Liver (tissue), 9 donors: ENCODE results near the gene CMTR2. TPM values are rescaled to one million over a fixed set of nuclear protein-coding genes. Genes with fewer than 3 reads are reported as not detected.

Experiments
- DNase-seq: peaks from one replicate; pipeline ENCODE4 v3.0.0-alpha.2; 2017; ENCODE audit warnings: low spot score
- H3K27ac ChIP-seq, 2 donors: one replicate each; pipeline ENCODE4 v1.7.0; 2013; ENCODE audit warnings: inconsistent platforms in 2 of 2, low read length in 2 of 2, control low read depth in 1 of 2, low read depth in 1 of 2, mild to moderate bottlenecking in 1 of 2
- H3K27me3 ChIP-seq, 4 donors: one replicate each; pipeline versions ENCODE4 v1.6.1 to v1.7.0; 2013; ENCODE audit warnings: low read length in 3 of 4, inconsistent platforms in 1 of 4, mild to moderate bottlenecking in 1 of 4, moderate library complexity in 1 of 4; ENCODE audit not compliant: control insufficient read depth in 4 of 4, insufficient read depth in 4 of 4
- H3K36me3 ChIP-seq, 4 donors: one replicate each; pipeline versions ENCODE4 v1.6.1 to v1.7.0; 2013; ENCODE audit warnings: low read length in 3 of 4, mild to moderate bottlenecking in 3 of 4, low read depth in 1 of 4, moderate library complexity in 1 of 4; ENCODE audit not compliant: control insufficient read depth in 4 of 4, insufficient read depth in 3 of 4
- H3K4me1 ChIP-seq, 4 donors: one replicate each; pipeline versions ENCODE4 v1.6.1 to v1.7.0; 2013; ENCODE audit warnings: low read length in 3 of 4, mild to moderate bottlenecking in 3 of 4, moderate library complexity in 1 of 4; ENCODE audit not compliant: control insufficient read depth in 4 of 4, insufficient read depth in 4 of 4
- H3K4me3 ChIP-seq, 3 donors: one replicate each; pipeline versions ENCODE4 v1.6.1 to v1.7.0; 2013; ENCODE audit warnings: low read length in 3 of 3, control low read depth in 1 of 3, low read depth in 1 of 3, mild to moderate bottlenecking in 1 of 3
- H3K9ac ChIP-seq, 2 donors: one replicate each; pipeline ENCODE4 v1.7.0; 2013; ENCODE audit warnings: low read length in 2 of 2, mild to moderate bottlenecking in 2 of 2, moderate library complexity in 2 of 2, control low read depth in 1 of 2, low read depth in 1 of 2
- H3K9me3 ChIP-seq, 4 donors: one replicate each; pipeline versions ENCODE4 v1.6.1 to v1.7.0; 2013; ENCODE audit warnings: low read length in 3 of 4; ENCODE audit not compliant: control insufficient read depth in 4 of 4
- ATF3 ChIP-seq: IDR thresholded peaks from 2 replicates; pipeline ENCODE4 v1.6.1; 2016; ENCODE audit warnings: antibody characterized with exemption
- CTCF ChIP-seq: fragments of 150-350 bp; IDR thresholded peaks from 2 replicates; pipeline ENCODE4 v1.5.1; 2017; ENCODE audit warnings: improper control_type of control experiment, low read depth, low read length; ENCODE audit not compliant: missing input control
- EGR1 ChIP-seq, 2 donors: IDR thresholded peaks; 2 replicates each; pipeline ENCODE4 v1.6.1; 2016 to 2018; ENCODE audit warnings: antibody characterized with exemption in 2 of 2, low read depth in 2 of 2
- FOXA1 ChIP-seq: IDR thresholded peaks from 2 replicates; pipeline ENCODE4 v1.6.1; 2016; ENCODE audit warnings: antibody characterized with exemption
- FOXA2 ChIP-seq: IDR thresholded peaks from 2 replicates; pipeline ENCODE4 v1.6.1; 2016; ENCODE audit warnings: antibody characterized with exemption
- GABPA ChIP-seq, 2 donors: IDR thresholded peaks in 1 of 2; conservative IDR thresholded peaks in 1 of 2; 2 replicates each; pipeline ENCODE4 v1.6.1; 2016; ENCODE audit warnings: antibody characterized with exemption in 2 of 2, mild to moderate bottlenecking in 1 of 2, moderate library complexity in 1 of 2
- HNF4A ChIP-seq, 2 donors: conservative IDR thresholded peaks; 2 replicates each; pipeline ENCODE4 v1.6.1; 2016; ENCODE audit warnings: antibody characterized with exemption in 2 of 2, mild to moderate bottlenecking in 2 of 2
- HNF4G ChIP-seq: IDR thresholded peaks from 2 replicates; pipeline ENCODE4 v1.6.1; 2016; ENCODE audit warnings: antibody characterized with exemption
- JUND ChIP-seq, 2 donors: IDR thresholded peaks; 2 replicates each; pipeline ENCODE4 v1.6.1; 2016; ENCODE audit warnings: antibody characterized with exemption in 2 of 2
- MAX ChIP-seq: IDR thresholded peaks from 2 replicates; pipeline ENCODE4 v1.6.1; 2016; ENCODE audit warnings: antibody characterized with exemption
- NR2F2 ChIP-seq: IDR thresholded peaks from 2 replicates; pipeline ENCODE4 v1.6.1; 2016; ENCODE audit warnings: antibody characterized with exemption
- RAD21 ChIP-seq, 2 donors: IDR thresholded peaks; 2 replicates each; pipeline ENCODE4 v1.6.1; 2016; ENCODE audit warnings: antibody characterized with exemption in 2 of 2, mild to moderate bottlenecking in 2 of 2
- REST ChIP-seq: IDR thresholded peaks from 2 replicates; pipeline ENCODE4 v1.6.1; 2016; ENCODE audit warnings: antibody characterized with exemption, mild to moderate bottlenecking
- RXRA ChIP-seq, 2 donors: IDR thresholded peaks; 2 replicates each; pipeline ENCODE4 v1.6.1; 2017 to 2018; ENCODE audit warnings: antibody characterized with exemption in 2 of 2, mild to moderate bottlenecking in 1 of 2
- SP1 ChIP-seq: IDR thresholded peaks from 2 replicates; pipeline ENCODE4 v1.6.1; 2018; ENCODE audit warnings: antibody characterized with exemption, mild to moderate bottlenecking
- TAF1 ChIP-seq: conservative IDR thresholded peaks from 2 replicates; pipeline ENCODE4 v1.6.1; 2016; ENCODE audit warnings: antibody characterized with exemption, mild to moderate bottlenecking
- YY1 ChIP-seq: IDR thresholded peaks from 2 replicates; pipeline ENCODE4 v1.6.1; 2016; ENCODE audit warnings: antibody characterized with exemption, mild to moderate bottlenecking
- ZBTB33 ChIP-seq: IDR thresholded peaks from 2 replicates; pipeline ENCODE4 v1.6.1; 2016; ENCODE audit warnings: antibody characterized with exemption
- WGBS: extraction: QIAGEN DNeasy Blood & Tissue Kit; methylation state at CpG from one replicate; pipeline ENCODE4 v1.1.7; 2013; 5-methylcytosine and 5-hydroxymethylcytosine counted together
- polyA plus RNA-seq, 2 donors: library from polyadenylated mRNA; stranded (reverse) in 1 of 2; unstranded in 1 of 2; fragments of 200-250 nt in 1 of 2; fragments of >200 nt in 1 of 2; fragmentation: Nextera tagmentation in 1 of 2; extraction: Ambion mirVana in 1 of 2; gene quantifications; one replicate each; pipeline versions ENCODE4 v1.2.1 to v1.2.3, GENCODE V29; 2013 to 2015
- total RNA-seq, 2 donors: library from RNA; depleted of rRNA; stranded (reverse); fragments of >200 nt; gene quantifications; one replicate each; pipeline ENCODE4 v1.2.3, GENCODE V29; 2014
- donor health status: healthy.
- donor health status: healthy.
- donor health status: healthy.
- donor health status: healthy.
- donor health status: healthy.

CMTR2 gene
- total and polyA plus RNA-seq, 4 donors: 6.8 to 28.0 (median 15.0) TPM

- H3K4me3 ChIP-seq: no peak overlapping the region
- no peaks in the 10 kb centered on the region for H3K9me3 ChIP-seq
- over 99% methylated on average over 2 of the region's 2 CpGs for WGBS
- no peak overlapping the region for H3K9ac ChIP-seq
- H3K27me3 ChIP-seq: no peaks in the 10 kb centered on the region
- H3K36me3 ChIP-seq: peaks cover 2 to 26% (median 18%) of the 10 kb centered on the region in 4 donors
- TF ChIP-seq RAD21 (IDR thresholded peaks at IDR 0.05) (no peak), MAX (no peak), FOXA2 (no peak), ZBTB33 (no peak)
- no peak overlapping the region for H3K27ac ChIP-seq
- no peak for DNase-seq
- peaks cover 7 to 8% (median 8%) of the 10 kb centered on the region in 4 donors for H3K4me1 ChIP-seq
Observed at GRCh38 chr16:71283612-71284011, 5.6 kb downstream of the CMTR2 start.

GRCh38 chr16:71282943-71283342 is 6.3 kb downstream of the CMTR2 start:
- Histone ChIP-seq H3K9me3 (no peaks in the 10 kb centered on the region), H3K36me3 (peaks cover 2 to 26% (median 18%) of the 10 kb centered on the region in 4 donors), H3K9ac (no peak overlapping the region), H3K4me1 (peaks cover under 1 to 4% (median 2%) of the 10 kb centered on the region in 4 donors), H3K4me3 (no peak overlapping the region), H3K27ac (no peak overlapping the region), H3K27me3 (no peaks in the 10 kb centered on the region)
- DNase-seq: no peak
- TF ChIP-seq RAD21 (IDR thresholded peaks at IDR 0.05) (no peak), CTCF (no peak), FOXA1 (no peak), REST (no peak), YY1 (no peak), JUND (IDR thresholded peaks at IDR 0.05) (no peak), NR2F2 (no peak), HNF4A (conservative IDR thresholded peaks at IDR 0.05) (no peak), MAX (no peak), HNF4G (no peak), GABPA (IDR thresholded peaks at IDR 0.05 in 1 of 2, conservative IDR thresholded peaks at IDR 0.05 in 1 of 2) (no peak), EGR1 (IDR thresholded peaks at IDR 0.05; ENCODE audit: low read depth in 2 of 2) (no peak), ATF3 (no peak), RXRA (IDR thresholded peaks at IDR 0.05) (no peak), SP1 (no peak), ZBTB33 (no peak), TAF1 (no peak), FOXA2 (no peak)
- WGBS: 95% methylated on average over 3 of the region's 3 CpGs
